LoVo (cell line): ENCODE measurements around the gene TBC1D10B.
"Not testable (repeated sequence)": the region's sequence is repeated elsewhere in the genome, so short reads cannot be mapped to it uniquely, and the experiment has no call there.

Experiments used
- DNase-seq: peaks from one replicate; pipeline ENCODE4 v3.0.0-alpha.2; 2016; ENCODE audit warnings: low spot score

The TBC1D10B gene

DNA sequence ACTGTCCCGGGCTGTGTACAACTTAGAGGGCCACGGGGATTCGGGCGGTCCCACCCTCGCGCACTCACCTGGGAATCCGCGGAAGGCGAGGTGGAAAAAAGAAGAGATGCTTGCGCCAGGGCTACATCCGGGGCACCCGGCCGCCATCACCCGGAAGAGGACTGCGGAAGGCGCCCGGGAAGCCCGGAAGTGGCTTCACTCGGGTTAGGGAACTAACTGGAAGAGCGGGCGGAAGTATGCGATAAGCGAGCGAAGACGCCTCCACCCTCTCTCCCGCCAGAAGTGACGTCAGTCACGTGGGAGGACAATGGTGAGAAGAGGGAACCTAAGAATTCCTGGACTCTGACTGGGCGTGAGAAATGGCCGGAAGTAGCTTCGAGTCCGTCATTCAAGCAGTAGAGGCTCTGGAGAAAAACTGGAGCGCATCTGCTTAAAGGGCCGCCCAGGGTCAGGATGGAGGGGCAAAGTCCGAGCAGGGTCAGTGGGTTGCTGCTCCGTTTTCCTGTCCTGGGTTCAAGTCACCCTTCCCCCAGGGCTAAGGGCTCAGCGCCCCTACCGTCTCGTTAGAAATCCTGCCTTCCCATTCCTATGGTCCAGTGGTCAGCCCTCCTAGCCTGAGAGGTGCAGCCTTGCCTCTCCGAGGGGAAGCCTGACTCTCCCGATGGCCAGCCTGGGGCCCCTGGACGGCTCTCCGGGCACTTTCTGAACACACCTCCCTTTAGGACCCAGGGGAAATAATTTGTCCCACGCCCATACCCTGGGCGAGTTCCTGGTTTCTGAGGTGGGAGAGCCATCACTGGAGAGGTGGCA is 14.9 kb downstream of the TBC1D10B start, which contains the start of gene CD2BP2:
Gene CD2BP2, minus strand, starts transcription at position 165 of the 810 bp plus-strand sequence. CDS start 627 bp downstream, outside the sequence.
- peak; percentile 98 for DNase-seq

- DNase-seq, result no peak
These were observed 15.7 kb downstream of the TBC1D10B start for GRCh38 chr16:30354423-30355143.

GRCh38 chr16:30353438-30354129 is 16.7 kb downstream of the TBC1D10B start:
- DNase-seq, result no peak

DNA sequence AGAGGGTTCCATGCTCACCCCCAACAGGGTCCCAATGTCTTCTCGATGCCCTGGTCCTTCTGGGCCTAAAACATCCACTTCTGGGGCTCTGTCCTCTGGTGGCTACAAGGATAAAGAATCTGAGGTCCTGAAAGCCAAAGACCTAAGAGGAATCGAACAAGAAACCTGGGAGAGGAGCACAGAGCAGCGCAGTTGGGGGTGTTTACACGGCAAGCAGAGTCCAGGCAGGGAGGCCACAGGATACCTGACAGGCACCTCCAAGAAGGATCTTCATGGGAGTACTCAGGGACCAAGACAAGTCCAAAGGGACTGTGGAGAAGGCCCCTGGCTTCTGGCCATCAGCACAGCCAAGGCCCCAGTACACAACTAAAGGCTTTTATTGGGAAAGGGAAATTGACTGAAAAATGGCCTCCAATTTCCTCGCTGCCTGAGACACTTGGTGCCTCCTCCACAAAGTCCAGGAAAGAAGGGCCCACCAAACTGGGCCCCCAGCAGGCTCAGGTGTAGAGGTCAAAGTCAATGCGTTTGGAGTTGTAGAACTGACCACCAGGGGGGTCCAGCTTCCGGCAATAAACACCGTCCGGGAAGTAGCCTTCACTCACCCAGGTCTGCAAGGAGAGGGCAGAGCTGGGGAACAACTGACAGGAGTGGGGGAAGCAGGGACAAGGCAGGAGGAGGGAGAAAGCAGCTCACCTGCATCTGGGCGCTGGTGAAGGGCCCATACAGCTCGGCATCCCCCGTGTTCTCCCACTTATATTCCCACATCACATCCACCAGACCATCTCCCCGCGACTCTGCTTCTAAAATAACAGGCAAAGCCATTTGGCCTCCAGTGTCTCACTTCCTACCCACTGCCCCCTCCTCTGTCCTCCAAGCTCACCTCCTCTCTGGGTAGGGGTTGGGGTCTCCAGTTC is 17.5 kb downstream of the TBC1D10B start:
- no peak for DNase-seq

DNA sequence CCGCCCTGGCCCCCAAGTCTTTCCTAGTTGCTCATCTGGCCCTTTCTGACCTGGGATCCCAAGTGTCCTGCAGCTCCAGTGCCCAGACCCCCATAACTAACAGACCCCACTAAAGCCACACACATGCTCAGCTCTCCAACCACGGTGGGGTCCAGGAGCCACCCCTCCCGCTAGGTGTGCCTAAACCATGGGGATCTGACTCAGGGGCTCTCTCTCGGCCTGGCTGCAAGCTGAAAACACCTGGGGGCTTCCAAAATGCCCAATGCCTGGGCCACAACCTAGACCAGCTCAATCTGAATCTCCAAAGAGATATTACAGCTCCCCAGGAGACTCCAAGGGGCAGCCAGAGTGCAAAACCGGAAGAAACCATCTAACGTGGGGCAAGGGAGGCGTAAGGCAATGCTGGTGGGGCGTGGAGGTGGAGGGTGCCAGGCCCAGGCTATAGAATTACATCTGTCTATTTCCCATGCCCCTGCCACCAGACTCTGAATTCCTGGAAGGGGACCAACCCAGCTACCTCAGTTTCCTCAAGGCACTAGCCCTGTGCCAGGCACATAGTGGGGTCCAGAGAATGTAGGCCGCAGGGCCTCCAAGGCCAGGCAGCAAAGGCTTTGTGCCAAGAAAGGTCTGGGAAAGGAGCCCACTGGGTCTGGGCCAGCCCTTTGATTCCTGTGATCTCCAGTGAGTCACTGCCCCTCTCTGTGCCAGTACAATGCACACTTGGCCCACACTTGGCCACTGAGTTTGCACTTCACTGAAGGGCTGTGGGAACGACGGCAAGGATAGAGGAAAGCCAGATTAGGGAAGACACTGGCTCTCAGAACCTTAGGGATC is 18.5 kb downstream of the TBC1D10B start:
- peak; percentile 41 for DNase-seq

DNA sequence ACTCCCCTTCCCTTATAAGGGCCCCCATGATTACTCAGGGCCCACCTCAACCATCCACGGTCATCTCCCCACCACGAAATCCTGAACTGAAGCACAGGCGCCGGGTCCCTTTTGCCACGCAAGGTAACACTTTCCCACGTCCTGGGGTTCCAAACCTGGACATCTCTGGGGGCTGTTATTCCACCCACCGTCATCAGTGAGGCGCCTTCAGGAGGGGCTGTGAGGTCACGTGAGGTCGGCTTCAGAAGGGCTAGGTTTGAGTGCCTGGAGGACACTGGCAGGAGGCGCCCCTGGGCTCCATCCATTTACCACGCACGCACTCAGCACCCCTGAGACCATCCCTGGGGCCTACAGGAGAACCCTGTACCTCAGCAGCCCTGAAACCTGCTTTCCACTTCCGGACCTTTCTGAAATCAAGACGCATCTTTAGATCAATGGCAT is 19.3 kb downstream of the TBC1D10B start:
- no peak for DNase-seq

GRCh38 chr16:30350134-30350871 is 20.0 kb downstream of the TBC1D10B start:
- no peak for DNase-seq

DNA sequence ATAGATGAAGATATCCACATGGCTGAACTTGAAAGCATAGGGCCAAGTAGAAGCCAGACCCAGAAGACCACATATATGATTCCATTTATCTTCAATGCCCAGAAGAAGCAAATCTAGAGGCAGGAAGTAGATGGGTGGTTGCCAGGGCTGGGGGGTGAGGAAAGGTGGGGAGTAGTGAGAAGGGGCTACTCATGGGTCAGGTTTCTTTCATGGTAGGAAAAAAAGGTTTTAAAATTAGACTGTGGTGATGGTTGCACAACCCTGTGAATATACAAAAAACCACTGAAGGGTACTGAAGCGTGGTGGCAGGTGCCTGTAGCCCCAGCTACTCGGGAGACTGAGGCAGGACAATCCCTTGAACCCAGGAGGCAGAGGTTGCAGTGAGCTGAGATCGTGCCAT is 20.6 kb downstream of the TBC1D10B start:
- no peak for DNase-seq

DNA sequence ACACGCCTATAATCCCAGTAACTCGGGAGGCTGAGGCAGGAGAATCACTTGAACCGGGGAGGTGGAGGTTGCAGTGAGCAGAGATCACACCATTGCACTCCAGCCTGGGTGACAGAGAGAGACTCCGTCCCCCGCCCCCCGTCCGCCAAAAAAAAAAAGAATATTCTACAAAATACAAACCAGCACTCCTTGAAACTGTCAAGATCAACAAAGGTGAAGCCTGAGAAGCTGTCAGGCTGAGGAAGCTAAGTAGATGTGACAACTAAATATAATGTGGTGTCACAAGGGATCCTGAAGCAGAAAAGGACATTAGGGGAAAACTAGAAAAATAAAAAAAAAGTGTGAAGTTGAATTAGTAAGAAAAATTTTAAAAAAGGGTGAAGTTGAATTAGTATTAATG is 21.4 kb downstream of the TBC1D10B start:
- no peak for DNase-seq

DNA sequence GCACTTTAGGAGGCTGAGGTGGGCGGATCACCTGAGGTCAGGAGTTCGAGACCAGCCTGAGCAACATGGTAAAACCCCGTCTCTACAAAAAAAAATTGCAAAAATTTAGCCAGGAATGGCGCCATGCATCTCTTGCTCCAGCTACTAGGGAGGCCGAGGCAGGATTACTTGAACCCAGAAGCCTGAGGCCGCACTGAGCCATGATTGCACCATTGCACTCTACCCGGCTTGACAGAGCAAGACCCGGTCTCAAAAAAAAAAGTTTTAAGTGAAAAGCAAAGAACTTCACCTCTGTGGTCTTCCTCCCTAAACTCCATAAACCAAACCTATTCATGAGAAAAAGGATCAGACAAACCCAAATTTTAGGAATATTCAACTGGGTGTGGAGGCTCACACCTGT is 22.2 kb downstream of the TBC1D10B start:
- DNase-seq, result no peak

GRCh38 chr16:30346286-30346685 is 24.0 kb downstream of the TBC1D10B start:
- DNase-seq, result no peak

DNA sequence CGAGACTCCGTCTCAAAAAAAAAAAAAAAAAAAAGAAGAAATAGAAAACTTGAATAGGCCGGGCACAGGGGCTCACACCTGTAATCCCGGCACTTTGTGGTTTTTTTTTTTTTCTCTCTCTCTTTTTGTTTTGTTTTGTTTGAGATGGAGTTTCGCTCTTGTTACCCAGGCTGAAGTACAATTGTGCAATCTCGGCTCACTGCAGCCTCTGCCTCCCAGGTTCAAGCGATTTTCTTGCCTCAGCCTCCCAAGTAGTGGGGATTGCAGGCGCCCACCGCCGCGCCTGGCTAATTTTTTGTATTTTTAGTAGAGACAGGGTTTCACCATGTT is 26.8 kb downstream of the TBC1D10B start:
- not testable (repeated sequence) for DNase-seq

- no peak for DNase-seq
These were observed 27.4 kb downstream of the TBC1D10B start for GRCh38 chr16:30342751-30343490.

GRCh38 chr16:30341971-30342370 is 28.3 kb downstream of the TBC1D10B start:
- DNase-seq, result not testable (repeated sequence)

DNA sequence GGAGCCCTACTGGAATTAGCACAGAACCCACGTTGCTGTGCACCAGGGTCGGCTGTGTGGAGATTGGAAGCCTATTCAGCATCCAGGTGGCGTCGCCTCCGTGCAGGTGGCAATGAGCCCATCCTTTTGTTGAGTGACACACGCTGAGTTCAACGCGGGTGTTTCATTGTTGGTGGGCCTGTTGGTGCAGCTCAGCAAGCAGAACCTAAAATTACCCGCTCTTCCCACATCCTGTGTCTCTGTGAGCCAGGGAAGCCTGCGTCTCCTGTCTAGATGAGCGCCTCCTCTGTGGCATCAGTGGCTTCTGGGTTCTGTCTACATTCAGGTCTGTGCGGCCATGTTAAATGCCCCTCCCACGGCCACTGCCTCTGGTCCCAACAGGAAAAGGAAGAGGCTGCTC is 29.7 kb downstream of the TBC1D10B start:
- no peak for DNase-seq

- not testable (repeated sequence) for DNase-seq
These were observed 31.6 kb downstream of the TBC1D10B start for GRCh38 chr16:30338715-30339114.

DNA sequence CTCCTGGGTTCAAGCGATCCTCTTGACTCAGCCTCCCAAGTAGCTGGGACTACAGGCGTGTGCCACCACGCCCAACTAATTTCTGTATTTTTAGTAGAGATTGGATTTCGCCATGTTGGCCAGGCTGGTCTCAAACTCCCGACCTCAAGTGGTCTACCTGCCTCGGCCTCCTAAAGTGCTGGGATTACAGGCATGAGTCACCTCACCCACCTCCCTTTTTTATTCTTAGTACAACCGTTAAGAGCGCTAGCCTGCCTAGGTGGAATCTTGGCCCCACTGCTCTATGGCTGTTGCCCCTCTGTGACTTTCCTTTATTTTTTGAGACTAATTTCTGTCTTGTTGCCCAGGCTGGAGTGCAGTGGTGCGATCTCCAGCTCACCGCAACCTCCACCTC is 32.3 kb downstream of the TBC1D10B start:
- not testable (repeated sequence) for DNase-seq

- DNase-seq, result peak; percentile 46
These were observed 34.5 kb downstream of the TBC1D10B start for GRCh38 chr16:30335598-30336474.
